Cardiac muscle cell (in vitro differentiated cells and primary cell): ENCODE data around the gene GSC2. TPM values are rescaled to one million over a fixed set of nuclear protein-coding genes. Genes with fewer than 3 reads are reported as not detected.

ENCODE experiments used
- DNase-seq, 2 donors: peaks; one replicate each; pipeline versions ENCODE4 v3.0.0 to v3.0.0-alpha.2; 2010 to 2017; ENCODE audit warnings: low read depth in 1 of 2, low spot score in 1 of 2
- H3K27ac ChIP-seq: fragments of 200-600 bp; sonication (generic); 2 replicates; pipeline ENCODE4 v1.5.1; 2016
- H3K27me3 ChIP-seq: fragments of 200-600 bp; sonication (generic); 2 replicates; pipeline ENCODE4 v1.6.0; 2016; ENCODE audit warnings: control low read depth
- H3K36me3 ChIP-seq: fragments of 200-600 bp; sonication (generic); 2 replicates; pipeline ENCODE4 v1.5.1; 2016; ENCODE audit warnings: control low read depth
- H3K4me1 ChIP-seq: fragments of 200-600 bp; sonication (generic); 2 replicates; pipeline ENCODE4 v1.8.1; 2017; ENCODE audit warnings: low read depth, mild to moderate bottlenecking, mixed run types
- H3K4me3 ChIP-seq: fragments of 200-600 bp; sonication (generic); 2 replicates; pipeline ENCODE4 v1.5.1; 2016; ENCODE audit warnings: mild to moderate bottlenecking
- H3K9me3 ChIP-seq: fragments of 200-600 bp; sonication (generic); 2 replicates; pipeline ENCODE4 v1.5.1; 2017; ENCODE audit warnings: low read depth, mild to moderate bottlenecking, control low read depth
- CTCF ChIP-seq: IDR thresholded peaks from 2 replicates; pipeline ENCODE4 v1.5.1; 2012; ENCODE audit warnings: low read depth, mild to moderate bottlenecking, low read length
- polyA plus RNA-seq: library from polyadenylated mRNA; unstranded; fragments of >200 nt; fragmentation: Nextera tagmentation; extraction: Ambion mirVana; gene quantifications from 2 replicates; pipeline ENCODE4 v1.2.1, GENCODE V29; 2016
- total RNA-seq: library from RNA; depleted of rRNA; stranded (reverse); fragments of >200 nt; gene quantifications from 2 replicates; pipeline ENCODE4 v1.2.3, GENCODE V29; 2016

The GSC2 gene
- total and polyA plus RNA-seq, 2 experiments from 2014 or later, result not detected

- H3K4me3 ChIP-seq, result no peak overlapping the region
- H3K36me3 ChIP-seq, result no peaks in the 10 kb centered on the region
- H3K27me3 ChIP-seq, result no peaks in the 10 kb centered on the region
- H3K27ac ChIP-seq, result no peak overlapping the region
- H3K4me1 ChIP-seq, result peaks cover 8% of the 10 kb centered on the region
- no peak for TF ChIP-seq CTCF
- DNase-seq, result no peak
- no peaks in the 10 kb centered on the region for H3K9me3 ChIP-seq
Measured at GRCh38 chr22:19180234-19180633, 30.1 kb upstream of the GSC2 start.

GRCh38 chr22:19179497-19180048 is 29.5 kb upstream of the GSC2 start:
- peak overlapping the region; percentile 61 for H3K27ac ChIP-seq
- H3K27me3 ChIP-seq, result no peaks in the 10 kb centered on the region
- H3K36me3 ChIP-seq, result no peaks in the 10 kb centered on the region
- H3K4me3 ChIP-seq, result peak overlapping the region; percentile 67
- DNase-seq, result peak; percentile 83 to 93
- peak; percentile 71 for TF ChIP-seq CTCF
- H3K9me3 ChIP-seq, result no peaks in the 10 kb centered on the region
- H3K4me1 ChIP-seq, result peaks cover 8% of the 10 kb centered on the region

- Histone ChIP-seq H3K4me3 (peak within 1 kb of the TSS; percentile 67), H3K9me3 (no peaks in the 10 kb centered on the region), H3K27ac (peak within 1 kb of the TSS; percentile 61), H3K36me3 (no peaks in the 10 kb centered on the region), H3K27me3 (no peaks in the 10 kb centered on the region), H3K4me1 (peaks cover 8% of the 10 kb centered on the region)
- DNase-seq, result peak; percentile 94
- TF ChIP-seq CTCF, result no peak
Measured at GRCh38 chr22:19178657-19179496, 28.8 kb upstream of the GSC2 start, which contains the start of gene SLC25A1. TSS of gene SLC25A1 (minus strand) at chr22:19178736. CDS start at chr22:19178673, 63 bp downstream.

- H3K9me3 ChIP-seq, result no peaks in the 10 kb centered on the region
- H3K4me1 ChIP-seq, result peaks cover 8% of the 10 kb centered on the region
- H3K36me3 ChIP-seq, result no peaks in the 10 kb centered on the region
- peak in 1 of 2 donors; percentile 77 for DNase-seq
- H3K4me3 ChIP-seq, result peak overlapping the region; percentile 67
- TF ChIP-seq CTCF, result no peak
- no peaks in the 10 kb centered on the region for H3K27me3 ChIP-seq
- peak overlapping the region; percentile 61 for H3K27ac ChIP-seq
Measured at GRCh38 chr22:19178065-19178656, 28.1 kb upstream of the GSC2 start.

GRCh38 chr22:19177164-19178064 is 27.3 kb upstream of the GSC2 start:
- H3K36me3 ChIP-seq, result no peaks in the 10 kb centered on the region
- H3K27me3 ChIP-seq, result no peaks in the 10 kb centered on the region
- H3K4me3 ChIP-seq, result peak overlapping the region; percentile 67
- no peaks in the 10 kb centered on the region for H3K9me3 ChIP-seq
- peak overlapping the region; percentile 61 for H3K27ac ChIP-seq
- TF ChIP-seq CTCF, result no peak
- H3K4me1 ChIP-seq, result peaks cover 14% of the 10 kb centered on the region
- DNase-seq, result no peak
